B cell (primary cell): ENCODE data around the gene NT5DC4. TPM values are rescaled to one million over a fixed set of nuclear protein-coding genes. Genes with fewer than 3 reads are reported as not detected.

ENCODE experiments used
- ATAC-seq: fragments of 200-7000 bp; cut with Tn5 transposase; one replicate; pipeline ENCODE4 v1.10.0; 2021; ENCODE audit warnings: low read depth, mild to moderate bottlenecking, moderate number of reproducible peaks, moderate library complexity
- CTCF ChIA-PET: fragments of 350-600 bp; sonication (Branson Sonifier 250); formaldehyde crosslinking; loops from one replicate; lab custom pipeline; 2021; ENCODE audit warnings: antibody characterized with exemption, inconsistent platforms; lab: Charles Lee
- POLR2A ChIA-PET: fragments of 350-600 bp; sonication (Branson Sonifier 250); formaldehyde crosslinking; loops from one replicate; lab custom pipeline; 2021; ENCODE audit warnings: antibody characterized with exemption; lab: Charles Lee
- DNase-seq: peaks from one replicate; pipeline ENCODE4 v3.0.0; 2013
- H2AFZ ChIP-seq: 2 replicates; pipeline ENCODE4 v1.6.1; 2012; ENCODE audit warnings: mild to moderate bottlenecking, low read depth, low read length; ENCODE audit not compliant: insufficient read depth, poor library complexity, severe bottlenecking
- H3K27ac ChIP-seq, 2 donors: 1 replicate in 1 of 2; 2 replicates in 1 of 2; pipeline ENCODE4 v1.5.1; 2012 to 2013; ENCODE audit warnings: low read length in 2 of 2, mild to moderate bottlenecking in 2 of 2, moderate library complexity in 1 of 2
- H3K27me3 ChIP-seq, 4 experiments: fragments of 200-600 bp in 1 of 4; sonication (generic) in 1 of 4; replicated peaks in 1 of 4; 1 replicate in 2 of 4; 2 replicates in 2 of 4; pipeline versions ENCODE4 v1.6.1 to v1.7.0; 2013 to 2016; ENCODE audit warnings: low read length in 3 of 4, mild to moderate bottlenecking in 2 of 4, mixed read lengths in 1 of 4, moderate library complexity in 1 of 4; ENCODE audit not compliant: insufficient read depth in 4 of 4, control insufficient read depth in 3 of 4; ENCODE audit errors: control extremely low read depth in 1 of 4
- H3K36me3 ChIP-seq, 2 experiments: replicated peaks in 1 of 2; 1 replicate in 1 of 2; 2 replicates in 1 of 2; pipeline versions ENCODE4 v1.6.1 to v1.7.1; 2013; ENCODE audit warnings: low read length in 1 of 2; ENCODE audit not compliant: insufficient read depth in 2 of 2, control insufficient read depth in 1 of 2; ENCODE audit errors: control extremely low read depth in 1 of 2, extremely low read depth in 1 of 2
- H3K4me1 ChIP-seq, 2 donors: fragments of 200-600 bp in 1 of 2; sonication (generic) in 1 of 2; 1 replicate in 1 of 2; 2 replicates in 1 of 2; pipeline versions ENCODE4 v1.5.1 to v1.6.1; 2013 to 2017; ENCODE audit warnings: low read length in 2 of 2; ENCODE audit not compliant: control insufficient read depth in 2 of 2, insufficient read depth in 2 of 2
- H3K4me2 ChIP-seq: replicated peaks from 2 replicates; pipeline ENCODE3; 2012; ENCODE audit warnings: mild to moderate bottlenecking, low read depth, low read length; ENCODE audit not compliant: poor library complexity, severe bottlenecking
- H3K4me3 ChIP-seq, 5 experiments: fragments of 200-600 bp in 1 of 5; sonication (generic) in 1 of 5; 1 replicate in 3 of 5; 2 replicates in 2 of 5; pipeline versions ENCODE4 v1.5.1 to v1.7.0; 2011 to 2016; ENCODE audit warnings: low read length in 4 of 5, mild to moderate bottlenecking in 4 of 5, low read depth in 2 of 5, control low read depth in 1 of 5, moderate library complexity in 1 of 5; ENCODE audit not compliant: insufficient read depth in 1 of 5; ENCODE audit errors: control extremely low read depth in 1 of 5, extremely low read depth in 1 of 5
- H3K79me2 ChIP-seq: fragments of 200-600 bp; sonication (generic); one replicate; pipeline ENCODE4 v1.6.0; 2016; ENCODE audit warnings: low read length; ENCODE audit not compliant: control insufficient read depth, insufficient read depth
- H3K9ac ChIP-seq: fragments of 200-600 bp; sonication (generic); 2 replicates; pipeline ENCODE4 v1.6.1; 2017; ENCODE audit warnings: mild to moderate bottlenecking, low read length, moderate library complexity
- H3K9me3 ChIP-seq, 3 donors: one replicate each; pipeline versions ENCODE4 v1.6.1 to v1.7.1; 2013; ENCODE audit warnings: low read length in 2 of 3; ENCODE audit not compliant: control insufficient read depth in 2 of 3, insufficient read depth in 1 of 3; ENCODE audit errors: control extremely low read depth in 1 of 3
- H4K20me1 ChIP-seq: 2 replicates; pipeline ENCODE4 v1.6.0; 2012; ENCODE audit warnings: mild to moderate bottlenecking, low read length; ENCODE audit not compliant: insufficient read depth, control insufficient read depth, poor library complexity, severe bottlenecking
- H3K27ac Mint-ChIP-seq: one replicate; pipeline ENCODE4 v1.8.0; 2021; ENCODE audit warnings: mixed read lengths
- H3K27me3 Mint-ChIP-seq: one replicate; pipeline ENCODE4 v1.8.0; 2021; ENCODE audit warnings: mixed read lengths
- H3K4me1 Mint-ChIP-seq: one replicate; pipeline ENCODE4 v1.8.0; 2021; ENCODE audit warnings: mixed read lengths
- H3K4me3 Mint-ChIP-seq: one replicate; pipeline ENCODE4 v1.8.0; 2021; ENCODE audit warnings: mixed read lengths
- H3K9me3 Mint-ChIP-seq: one replicate; pipeline ENCODE4 v1.8.0; 2022; ENCODE audit warnings: mixed read lengths; ENCODE audit not compliant: insufficient read depth
- EZH2 ChIP-seq: IDR thresholded peaks from 2 replicates; pipeline ENCODE4 v1.6.1; 2012; ENCODE audit warnings: borderline replicate concordance, low read depth, mild to moderate bottlenecking, moderate library complexity, low read length; ENCODE audit not compliant: insufficient read depth, poor library complexity, severe bottlenecking
- WGBS: methylation state at CpG from one replicate; pipeline ENCODE4 v1.1.5; 2013; ENCODE audit warnings: missing lambda C conversion rate; ENCODE audit not compliant: insufficient coverage; 5-methylcytosine and 5-hydroxymethylcytosine counted together
- intact Hi-C: fragments of 100-400 bp; cut with micrococcal nuclease; formaldehyde crosslinking; loops from one replicate; pipeline ENCODE4 v1.10.0; 2022
- polyA plus RNA-seq: library from polyadenylated mRNA; depleted of rRNA; stranded (reverse); fragments of >200 nt; gene quantifications from 2 replicates; pipeline ENCODE4 v1.2.3, GENCODE V29; 2012
- total RNA-seq, 2 donors: library from RNA; stranded (reverse); fragments of 120-200 nt in 1 of 2; gene quantifications; 1 replicate in 1 of 2; 2 replicates in 1 of 2; pipeline versions ENCODE4 v1.2.3 to v1.2.4, GENCODE V29; 2013 to 2022
- TF ChIP-seq, protein P1 (sequence below): fragments of 200-600 bp; IDR thresholded peaks from one replicate; pipeline ENCODE4 v1.8.0; 2022; ENCODE audit warnings: antibody characterized with exemption, mild to moderate bottlenecking

NT5DC4 gene
- total and polyA plus RNA-seq, 2 donors (not counting 1 experiment from before 2014, with no cell fraction given): 2.0 TPM; not detected in 1

DNA sequence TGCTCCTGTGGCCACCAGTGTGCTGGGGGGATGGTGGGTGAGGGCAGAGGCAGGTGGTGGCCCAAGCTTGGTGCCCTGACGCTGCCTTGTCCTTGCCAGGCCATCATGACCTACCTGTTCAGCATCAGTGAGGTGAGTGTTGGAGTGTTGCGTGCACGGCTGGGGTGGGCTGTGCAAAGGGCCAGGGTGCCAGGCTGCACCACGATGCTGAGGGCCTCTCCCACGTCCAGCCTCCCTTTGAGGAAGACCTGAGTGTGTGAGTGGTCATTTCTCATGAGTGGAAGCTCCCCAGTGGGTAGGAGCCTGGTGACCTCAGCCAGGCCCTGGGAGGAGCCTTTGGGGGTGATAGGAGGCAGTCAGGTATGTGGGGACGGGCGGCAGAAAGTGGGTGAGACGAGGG, 3.2 kb downstream of the NT5DC4 start:
- TF ChIP-seq EZH2: no peak
- TF ChIP-seq, protein P1, sequence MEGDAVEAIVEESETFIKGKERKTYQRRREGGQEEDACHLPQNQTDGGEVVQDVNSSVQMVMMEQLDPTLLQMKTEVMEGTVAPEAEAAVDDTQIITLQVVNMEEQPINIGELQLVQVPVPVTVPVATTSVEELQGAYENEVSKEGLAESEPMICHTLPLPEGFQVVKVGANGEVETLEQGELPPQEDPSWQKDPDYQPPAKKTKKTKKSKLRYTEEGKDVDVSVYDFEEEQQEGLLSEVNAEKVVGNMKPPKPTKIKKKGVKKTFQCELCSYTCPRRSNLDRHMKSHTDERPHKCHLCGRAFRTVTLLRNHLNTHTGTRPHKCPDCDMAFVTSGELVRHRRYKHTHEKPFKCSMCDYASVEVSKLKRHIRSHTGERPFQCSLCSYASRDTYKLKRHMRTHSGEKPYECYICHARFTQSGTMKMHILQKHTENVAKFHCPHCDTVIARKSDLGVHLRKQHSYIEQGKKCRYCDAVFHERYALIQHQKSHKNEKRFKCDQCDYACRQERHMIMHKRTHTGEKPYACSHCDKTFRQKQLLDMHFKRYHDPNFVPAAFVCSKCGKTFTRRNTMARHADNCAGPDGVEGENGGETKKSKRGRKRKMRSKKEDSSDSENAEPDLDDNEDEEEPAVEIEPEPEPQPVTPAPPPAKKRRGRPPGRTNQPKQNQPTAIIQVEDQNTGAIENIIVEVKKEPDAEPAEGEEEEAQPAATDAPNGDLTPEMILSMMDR: no peak
- Mint-ChIP-seq H3K9me3 (no peaks in the 10 kb centered on the region), H3K4me3 (no peak overlapping the region), H3K27me3 (no peaks in the 10 kb centered on the region), H3K27ac (no peak overlapping the region), H3K4me1 (peaks cover 17% of the 10 kb centered on the region)
- Histone ChIP-seq H3K4me2 (no peak overlapping the region), H3K27me3 (no peaks in the 10 kb centered on the region), H3K4me3 (no peak overlapping the region), H3K4me1 (peaks cover 8 to 29% of the 10 kb centered on the region in 2 donors), H2AFZ (no peak overlapping the region), H3K9ac (no peak overlapping the region), H3K27ac (no peak overlapping the region), H3K9me3 (no peaks in the 10 kb centered on the region), H4K20me1 (no peaks in the 10 kb centered on the region), H3K36me3 (no peaks in the 10 kb centered on the region), H3K79me2 (no peaks in the 10 kb centered on the region)
- ChIA-PET CTCF (interaction anchor here (1.1 to 19.8 kb wide), 6 partner anchors 8 to 123 kb away, joined by 3 to 496 read pairs (median 62); no protein-coding TSS in a partner anchor), POLR2A (interaction anchor here (1.7 to 3.8 kb wide), 2 partner anchors 16 to 78 kb away, joined by 4 to 19 read pairs; partner anchors contain the start of gene SLC20A1)
- WGBS: over 99% methylated on average over 8 of the region's 8 CpGs
- intact Hi-C loops: loop anchor here (10.0 kb wide), 1 partner anchor 669 kb away; the partner anchor contains the start of gene TMEM87B
- DNase-seq: no peak
- no peak for ATAC-seq
